ENCODE data around the gene PANK1. TPM values are rescaled to one million over a fixed set of nuclear protein-coding genes. Genes with fewer than 3 reads are reported as not detected.

PANK1 gene
- total and polyA plus RNA-seq, 2 experiments from 2014 or later, result 21.6 to 55.5 TPM

DNA sequence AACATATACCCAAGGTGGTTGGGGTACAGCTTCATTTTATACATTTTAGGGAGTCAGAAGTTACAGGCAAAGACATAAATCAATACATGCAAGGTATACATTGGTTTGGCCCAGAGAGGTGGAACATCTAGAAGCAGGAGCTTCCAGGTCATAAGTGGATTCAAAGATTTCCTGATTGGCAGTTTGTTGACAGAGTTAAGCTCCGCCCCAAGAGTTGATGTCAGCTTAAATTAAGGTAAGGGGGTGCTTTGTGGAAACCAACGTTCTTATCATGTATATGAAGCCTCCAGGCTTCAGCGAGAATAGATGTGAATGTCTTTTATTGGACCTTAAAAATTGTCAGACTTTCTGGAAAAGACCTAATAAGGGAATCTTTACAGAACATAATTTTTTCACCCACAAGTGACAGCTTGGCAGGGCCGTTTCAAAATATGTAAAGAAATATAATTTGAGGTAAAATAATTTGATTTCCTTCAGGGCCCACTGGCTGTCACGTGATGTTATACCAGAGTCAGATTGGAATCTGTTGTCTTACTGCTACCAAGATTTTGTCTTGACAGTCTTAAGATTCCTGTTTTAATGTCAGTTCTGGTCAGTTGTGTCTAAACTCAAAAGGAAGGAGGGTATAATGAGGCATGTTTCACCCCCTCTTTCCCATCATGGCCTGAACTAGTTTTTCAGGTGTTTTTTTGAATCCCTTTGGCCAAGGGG lies 6.3 kb upstream of the PANK1 start:
- Histone ChIP-seq H3K9me2 (replicated peaks; ENCODE audit: insufficient read depth) (no peaks in the 10 kb centered on the region), H3K79me2 (no peaks in the 10 kb centered on the region), H3K4me1 (ENCODE audit: insufficient read depth) (peaks cover 11% of the 10 kb centered on the region), H3K4me2 (no peak overlapping the region), H3K27me3 (no peaks in the 10 kb centered on the region), H3K27ac (no peak overlapping the region), H3K36me3 (replicated peaks; ENCODE audit: insufficient read depth, low read depth) (no peaks in the 10 kb centered on the region), H2AFZ (no peak overlapping the region), H3K4me3 (no peak overlapping the region), H3K9me3 (ENCODE audit: low read depth) (no peaks in the 10 kb centered on the region), H4K20me1 (ENCODE audit: insufficient read depth, poor library complexity, severe bottlenecking) (no peaks in the 10 kb centered on the region)
- 80% methylated on average over 5 of the region's 5 CpGs for WGBS (ENCODE audit: low lambda C conversion rate, missing lambda C conversion rate)
- no peak for DNase-seq (ENCODE audit: low spot score)
- TF ChIP-seq, protein P1, sequence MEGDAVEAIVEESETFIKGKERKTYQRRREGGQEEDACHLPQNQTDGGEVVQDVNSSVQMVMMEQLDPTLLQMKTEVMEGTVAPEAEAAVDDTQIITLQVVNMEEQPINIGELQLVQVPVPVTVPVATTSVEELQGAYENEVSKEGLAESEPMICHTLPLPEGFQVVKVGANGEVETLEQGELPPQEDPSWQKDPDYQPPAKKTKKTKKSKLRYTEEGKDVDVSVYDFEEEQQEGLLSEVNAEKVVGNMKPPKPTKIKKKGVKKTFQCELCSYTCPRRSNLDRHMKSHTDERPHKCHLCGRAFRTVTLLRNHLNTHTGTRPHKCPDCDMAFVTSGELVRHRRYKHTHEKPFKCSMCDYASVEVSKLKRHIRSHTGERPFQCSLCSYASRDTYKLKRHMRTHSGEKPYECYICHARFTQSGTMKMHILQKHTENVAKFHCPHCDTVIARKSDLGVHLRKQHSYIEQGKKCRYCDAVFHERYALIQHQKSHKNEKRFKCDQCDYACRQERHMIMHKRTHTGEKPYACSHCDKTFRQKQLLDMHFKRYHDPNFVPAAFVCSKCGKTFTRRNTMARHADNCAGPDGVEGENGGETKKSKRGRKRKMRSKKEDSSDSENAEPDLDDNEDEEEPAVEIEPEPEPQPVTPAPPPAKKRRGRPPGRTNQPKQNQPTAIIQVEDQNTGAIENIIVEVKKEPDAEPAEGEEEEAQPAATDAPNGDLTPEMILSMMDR (IDR thresholded peaks at IDR 0.05; ENCODE audit: poor library complexity), result no peak
- TF ChIP-seq EZH2phosphoT487 (IDR thresholded peaks at IDR 0.05; ENCODE audit: low read depth, severe bottlenecking, unreplicated experiment), result no peak
- TF ChIP-seq EZH2 (IDR thresholded peaks at IDR 0.05; ENCODE audit: borderline replicate concordance), result no peak

DNA sequence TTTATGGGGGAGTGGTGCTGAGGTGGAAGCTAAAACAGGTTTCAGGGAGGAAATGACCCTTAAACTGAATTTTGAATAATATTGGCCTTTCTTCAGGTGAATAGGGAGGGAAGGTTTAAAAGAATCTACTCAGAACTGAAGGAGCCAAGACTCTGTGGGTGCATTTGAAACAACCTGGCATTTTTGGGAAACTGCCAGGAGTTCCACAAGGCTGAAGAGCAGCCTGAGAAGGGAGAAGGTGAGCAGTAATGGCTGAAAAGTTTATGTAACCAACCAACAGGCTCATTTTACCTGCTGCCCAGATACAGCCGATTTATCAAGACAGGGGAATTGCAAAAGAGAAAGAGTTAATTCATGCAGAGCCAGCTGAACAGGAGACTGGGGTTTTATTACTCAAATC lies 4.0 kb upstream of the PANK1 start:
- H2AFZ ChIP-seq, result no peak overlapping the region
- H3K4me2 ChIP-seq, result no peak overlapping the region

DNA sequence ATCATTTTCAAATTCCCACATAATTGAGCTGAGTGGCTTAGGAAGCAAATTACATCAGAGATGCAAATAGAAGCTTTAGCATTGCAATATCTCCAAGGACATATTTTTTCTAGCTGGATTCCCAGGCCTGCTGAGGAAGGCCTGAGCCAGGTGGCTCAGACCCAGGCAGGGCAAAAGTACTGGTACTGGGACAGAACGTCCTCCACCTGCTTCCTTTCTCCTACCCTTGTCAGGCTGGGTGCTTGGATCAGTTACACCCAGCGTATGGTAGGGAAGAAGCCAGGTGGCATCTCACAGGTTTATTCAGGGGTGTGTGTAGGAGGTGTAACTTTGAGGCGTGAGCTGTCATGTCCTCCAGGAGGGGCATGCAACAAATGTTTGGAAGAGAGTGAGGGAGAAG lies 3.0 kb upstream of the PANK1 start:
- H2AFZ ChIP-seq, result no peak overlapping the region
- no peak for DNase-seq (ENCODE audit: low spot score)
- no peaks in the 10 kb centered on the region for H3K27me3 ChIP-seq
- no peak overlapping the region for H3K27ac ChIP-seq
- H4K20me1 ChIP-seq (ENCODE audit: insufficient read depth, poor library complexity, severe bottlenecking), result no peaks in the 10 kb centered on the region
- H3K9me3 ChIP-seq (ENCODE audit: low read depth), result no peaks in the 10 kb centered on the region
- peaks cover 17% of the 10 kb centered on the region for H3K4me1 ChIP-seq (ENCODE audit: insufficient read depth)
- no peak for TF ChIP-seq EZH2 (IDR thresholded peaks at IDR 0.05; ENCODE audit: borderline replicate concordance)
- TF ChIP-seq, protein P1 (IDR thresholded peaks at IDR 0.05; ENCODE audit: poor library complexity), result no peak
- TF ChIP-seq EZH2phosphoT487 (IDR thresholded peaks at IDR 0.05; ENCODE audit: low read depth, severe bottlenecking, unreplicated experiment), result no peak
- no peak overlapping the region for H3K4me3 ChIP-seq
- peaks cover 5% of the 10 kb centered on the region for H3K79me2 ChIP-seq
- no peak overlapping the region for H3K4me2 ChIP-seq
- no peaks in the 10 kb centered on the region for H3K36me3 ChIP-seq (replicated peaks; ENCODE audit: insufficient read depth, low read depth)
- H3K9me2 ChIP-seq (replicated peaks; ENCODE audit: insufficient read depth), result no peaks in the 10 kb centered on the region
- WGBS (ENCODE audit: low lambda C conversion rate, missing lambda C conversion rate), result 96% methylated on average over 3 of the region's 3 CpGs

More for the DNA sequence above, 4.0 kb upstream of the PANK1 start:
- Histone ChIP-seq H3K27ac (no peak overlapping the region), H3K36me3 (replicated peaks; ENCODE audit: insufficient read depth, low read depth) (no peaks in the 10 kb centered on the region), H3K4me3 (no peak overlapping the region), H3K9me3 (ENCODE audit: low read depth) (no peaks in the 10 kb centered on the region), H3K79me2 (no peaks in the 10 kb centered on the region), H3K27me3 (no peaks in the 10 kb centered on the region), H4K20me1 (ENCODE audit: insufficient read depth, poor library complexity, severe bottlenecking) (no peaks in the 10 kb centered on the region), H3K9me2 (replicated peaks; ENCODE audit: insufficient read depth) (no peaks in the 10 kb centered on the region), H3K4me1 (ENCODE audit: insufficient read depth) (peaks cover 16% of the 10 kb centered on the region)
- 97% methylated on average over 1 of the region's 1 CpG for WGBS (ENCODE audit: low lambda C conversion rate, missing lambda C conversion rate)
- DNase-seq (ENCODE audit: low spot score), result no peak
- TF ChIP-seq EZH2 (IDR thresholded peaks at IDR 0.05; ENCODE audit: borderline replicate concordance) (no peak), EZH2phosphoT487 (IDR thresholded peaks at IDR 0.05; ENCODE audit: low read depth, severe bottlenecking, unreplicated experiment) (no peak)
- TF ChIP-seq, protein P1 (IDR thresholded peaks at IDR 0.05; ENCODE audit: poor library complexity), result no peak
